NB4 (cell line): ENCODE measurements around the gene MCUR1.

ENCODE experiments used
- MYC ChIP-seq: IDR thresholded peaks from 2 replicates; pipeline ENCODE4 v1.6.1; 2011; ENCODE audit warnings: low read depth, low read length
- POLR2A ChIP-seq: IDR thresholded peaks from 2 replicates; pipeline ENCODE4 v1.6.1; 2011; ENCODE audit warnings: mild to moderate bottlenecking; ENCODE audit not compliant: insufficient read length; ENCODE audit errors: extremely low read depth
- TF ChIP-seq, protein P1 (sequence below): IDR thresholded peaks from one replicate; pipeline ENCODE4 v1.5.1; 2012; ENCODE audit warnings: low read depth, low read length
- TF ChIP-seq, protein P2 (sequence below): IDR thresholded peaks from 2 replicates; pipeline ENCODE4 v1.6.1; 2011; ENCODE audit warnings: low read depth, low read length

DNA sequence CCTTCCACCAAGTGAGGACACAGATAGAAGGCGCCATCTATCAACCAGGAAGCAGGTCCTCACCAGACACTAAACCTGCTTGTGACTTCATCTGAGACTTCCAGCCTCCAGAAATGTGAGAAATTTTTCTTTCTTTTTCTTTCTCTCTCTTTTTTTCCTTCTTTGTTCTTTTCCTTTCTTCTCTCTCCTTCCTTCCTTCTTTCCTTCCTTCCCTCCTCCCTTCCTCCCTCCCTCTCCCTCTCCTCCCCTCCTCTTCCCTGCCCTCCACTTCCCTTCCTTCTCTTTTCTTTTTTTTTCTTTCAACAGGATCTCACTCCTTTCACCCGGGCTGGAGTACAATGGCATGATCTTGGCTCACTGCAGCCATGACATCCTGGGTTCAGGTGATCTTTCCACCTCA lies 37.4 kb upstream of the MCUR1 start:
- TF ChIP-seq, protein P1, sequence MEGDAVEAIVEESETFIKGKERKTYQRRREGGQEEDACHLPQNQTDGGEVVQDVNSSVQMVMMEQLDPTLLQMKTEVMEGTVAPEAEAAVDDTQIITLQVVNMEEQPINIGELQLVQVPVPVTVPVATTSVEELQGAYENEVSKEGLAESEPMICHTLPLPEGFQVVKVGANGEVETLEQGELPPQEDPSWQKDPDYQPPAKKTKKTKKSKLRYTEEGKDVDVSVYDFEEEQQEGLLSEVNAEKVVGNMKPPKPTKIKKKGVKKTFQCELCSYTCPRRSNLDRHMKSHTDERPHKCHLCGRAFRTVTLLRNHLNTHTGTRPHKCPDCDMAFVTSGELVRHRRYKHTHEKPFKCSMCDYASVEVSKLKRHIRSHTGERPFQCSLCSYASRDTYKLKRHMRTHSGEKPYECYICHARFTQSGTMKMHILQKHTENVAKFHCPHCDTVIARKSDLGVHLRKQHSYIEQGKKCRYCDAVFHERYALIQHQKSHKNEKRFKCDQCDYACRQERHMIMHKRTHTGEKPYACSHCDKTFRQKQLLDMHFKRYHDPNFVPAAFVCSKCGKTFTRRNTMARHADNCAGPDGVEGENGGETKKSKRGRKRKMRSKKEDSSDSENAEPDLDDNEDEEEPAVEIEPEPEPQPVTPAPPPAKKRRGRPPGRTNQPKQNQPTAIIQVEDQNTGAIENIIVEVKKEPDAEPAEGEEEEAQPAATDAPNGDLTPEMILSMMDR: no peak
- TF ChIP-seq POLR2A (no peak), MYC (no peak)
- TF ChIP-seq, protein P2, sequence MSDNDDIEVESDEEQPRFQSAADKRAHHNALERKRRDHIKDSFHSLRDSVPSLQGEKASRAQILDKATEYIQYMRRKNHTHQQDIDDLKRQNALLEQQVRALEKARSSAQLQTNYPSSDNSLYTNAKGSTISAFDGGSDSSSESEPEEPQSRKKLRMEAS: no peak
